BLaER1 (cell line): ENCODE results near the gene UNC13B.

ENCODE experiments used
- H3K27ac ChIP-seq: shearing (Covaris generic); formaldehyde crosslinking; 2 replicates; pipeline ENCODE4 v1.8.1; 2022
- H3K27me3 ChIP-seq: shearing (Covaris generic); formaldehyde crosslinking; 2 replicates; pipeline ENCODE4 v1.8.1; 2022
- H3K36me3 ChIP-seq: shearing (Covaris generic); formaldehyde crosslinking; 2 replicates; pipeline ENCODE4 v1.8.1; 2022
- H3K4me1 ChIP-seq: shearing (Covaris generic); formaldehyde crosslinking; 2 replicates; pipeline ENCODE4 v1.8.1; 2022
- H3K4me2 ChIP-seq: shearing (Covaris generic); formaldehyde crosslinking; 2 replicates; pipeline ENCODE4 v1.8.1; 2022
- H3K4me3 ChIP-seq: shearing (Covaris generic); formaldehyde crosslinking; 2 replicates; pipeline ENCODE4 v1.8.1; 2022
- H3K9ac ChIP-seq: shearing (Covaris generic); formaldehyde crosslinking; 2 replicates; pipeline ENCODE4 v1.8.1; 2022
- H3K9me3 ChIP-seq: shearing (Covaris generic); formaldehyde crosslinking; 2 replicates; pipeline ENCODE4 v1.8.1; 2022
- H4K20me1 ChIP-seq: shearing (Covaris generic); formaldehyde crosslinking; 2 replicates; pipeline ENCODE4 v1.8.1; 2022
- Cebpa-rat ChIP-seq: shearing (Covaris generic); IDR thresholded peaks from 2 replicates; pipeline ENCODE4 v1.8.1; 2022

Gene UNC13B

GRCh38 chr9:35161713-35162604 lies at the start of gene UNC13B:
TSS of gene UNC13B (plus strand) at chr9:35162009. CDS start at chr9:35162284, 275 bp downstream.
- peak within 1 kb of the TSS; percentile 92 for H3K4me2 ChIP-seq

DNA sequence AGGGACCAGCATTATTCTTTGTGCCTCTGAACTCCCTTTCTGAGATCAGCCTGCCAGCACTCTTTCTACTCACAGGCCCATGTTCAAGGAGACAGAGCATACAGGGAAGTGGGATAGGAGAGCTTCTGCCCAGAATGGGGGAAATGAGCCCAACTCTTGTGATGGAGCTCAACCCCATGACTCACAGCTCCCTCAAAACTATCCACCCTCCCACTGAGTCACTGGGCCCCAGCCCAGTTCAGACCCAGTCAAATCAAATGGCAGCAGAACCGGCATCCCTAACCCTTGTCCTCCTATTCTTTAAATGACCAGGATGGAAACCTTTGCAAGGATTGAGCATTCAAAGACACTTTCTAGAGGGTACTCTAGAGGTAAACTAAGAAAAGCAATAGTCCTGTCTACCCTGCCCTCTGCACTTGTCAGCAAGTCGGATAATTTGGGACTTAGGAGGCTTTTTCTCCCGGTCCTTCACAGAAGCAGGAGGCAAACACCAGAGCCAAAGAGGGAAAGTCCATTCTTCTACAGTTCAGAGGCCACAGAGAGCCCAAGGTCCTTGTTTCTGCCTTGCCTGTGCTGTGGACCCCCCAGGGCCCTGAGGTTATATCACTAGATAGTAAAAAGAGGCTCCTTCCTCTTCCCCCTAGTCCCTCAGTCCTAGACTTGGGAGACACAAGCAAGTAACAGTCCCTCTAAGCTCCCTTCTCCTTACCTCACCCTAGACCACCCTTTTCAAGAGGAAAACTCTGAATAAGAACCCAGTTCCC lies 49.4 kb upstream of the UNC13B start:
- Histone ChIP-seq H3K27ac (peak overlapping the region; percentile 70), H3K4me1 (peaks cover 56% of the 10 kb centered on the region), H4K20me1 (peaks cover 49% of the 10 kb centered on the region), H3K27me3 (no peaks in the 10 kb centered on the region), H3K36me3 (peaks cover 13% of the 10 kb centered on the region), H3K4me2 (peak overlapping the region; percentile 98), H3K9me3 (no peaks in the 10 kb centered on the region), H3K9ac (peak overlapping the region; percentile 69), H3K4me3 (peak overlapping the region; percentile 74; the same call in 1 of the 2 replicates)
- no peak for TF ChIP-seq Cebpa-rat

More at GRCh38 chr9:35161713-35162604, at the start of gene UNC13B:
- peaks cover 36% of the 10 kb centered on the region for H3K4me1 ChIP-seq
- H3K9ac ChIP-seq = peak within 1 kb of the TSS; percentile 73
- no peaks in the 10 kb centered on the region for H3K36me3 ChIP-seq
- H4K20me1 ChIP-seq = no peaks in the 10 kb centered on the region
- peaks cover 13% of the 10 kb centered on the region; the same call in 1 of the 2 replicates for H3K27me3 ChIP-seq
- no peak for TF ChIP-seq Cebpa-rat
- no peak within 1 kb of the TSS for H3K27ac ChIP-seq
- peak within 1 kb of the TSS; percentile 84 for H3K4me3 ChIP-seq
- peaks cover 11% of the 10 kb centered on the region; the same call in 1 of the 2 replicates for H3K9me3 ChIP-seq

DNA sequence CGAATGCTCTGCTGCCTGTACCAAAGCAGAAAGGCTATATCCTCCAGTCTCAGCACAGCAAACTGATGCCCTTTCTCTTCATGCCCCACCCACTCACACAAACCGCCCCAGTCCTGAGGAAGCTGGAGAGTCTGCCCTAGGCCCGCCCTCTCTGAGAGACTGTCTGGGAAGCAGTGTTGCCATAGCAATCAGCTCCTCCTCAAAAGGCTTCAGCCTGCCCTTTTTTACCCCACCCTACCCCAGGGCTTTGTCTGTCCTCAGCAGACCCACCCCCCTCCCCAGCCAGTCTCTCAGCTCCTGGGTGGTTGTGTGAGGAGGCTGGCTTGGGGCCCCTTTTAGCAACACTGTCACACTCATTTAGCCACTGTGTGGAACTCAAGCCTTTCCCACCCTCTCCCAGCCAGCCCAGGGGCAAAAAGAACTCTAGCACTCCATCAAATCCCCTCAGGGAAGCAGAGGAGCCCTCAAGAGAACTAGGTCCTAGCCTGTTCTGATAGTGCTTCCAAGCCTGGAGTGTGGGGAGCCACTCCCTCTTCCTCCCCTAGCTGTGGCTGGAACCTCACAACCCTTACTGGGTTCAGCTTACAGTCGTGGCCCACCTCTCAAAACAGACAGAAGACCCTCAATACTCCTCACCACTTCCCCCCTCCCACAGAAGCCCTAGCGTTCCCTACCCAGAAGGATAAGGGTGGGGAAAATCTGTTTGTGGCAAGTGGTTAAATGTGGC lies 47.5 kb upstream of the UNC13B start:
- Histone ChIP-seq H3K27ac (peak overlapping the region; percentile 95), H4K20me1 (peaks cover 37% of the 10 kb centered on the region), H3K27me3 (no peaks in the 10 kb centered on the region), H3K9me3 (no peaks in the 10 kb centered on the region), H3K4me1 (peaks cover 53% of the 10 kb centered on the region), H3K9ac (peak overlapping the region; percentile 80), H3K4me2 (peak overlapping the region; percentile 98), H3K36me3 (no peaks in the 10 kb centered on the region), H3K4me3 (peak overlapping the region; percentile 79)
- TF ChIP-seq Cebpa-rat = no peak

GRCh38 chr9:35114840-35115628 lies 46.8 kb upstream of the UNC13B start:
- Histone ChIP-seq H3K9me3 (no peaks in the 10 kb centered on the region), H3K4me2 (peak overlapping the region; percentile 98), H4K20me1 (peaks cover 29% of the 10 kb centered on the region), H3K9ac (peak overlapping the region; percentile 80), H3K4me3 (peak overlapping the region; percentile 79), H3K36me3 (no peaks in the 10 kb centered on the region), H3K27ac (peak overlapping the region; percentile 95), H3K27me3 (no peaks in the 10 kb centered on the region), H3K4me1 (peaks cover 45% of the 10 kb centered on the region)
- no peak for TF ChIP-seq Cebpa-rat

DNA sequence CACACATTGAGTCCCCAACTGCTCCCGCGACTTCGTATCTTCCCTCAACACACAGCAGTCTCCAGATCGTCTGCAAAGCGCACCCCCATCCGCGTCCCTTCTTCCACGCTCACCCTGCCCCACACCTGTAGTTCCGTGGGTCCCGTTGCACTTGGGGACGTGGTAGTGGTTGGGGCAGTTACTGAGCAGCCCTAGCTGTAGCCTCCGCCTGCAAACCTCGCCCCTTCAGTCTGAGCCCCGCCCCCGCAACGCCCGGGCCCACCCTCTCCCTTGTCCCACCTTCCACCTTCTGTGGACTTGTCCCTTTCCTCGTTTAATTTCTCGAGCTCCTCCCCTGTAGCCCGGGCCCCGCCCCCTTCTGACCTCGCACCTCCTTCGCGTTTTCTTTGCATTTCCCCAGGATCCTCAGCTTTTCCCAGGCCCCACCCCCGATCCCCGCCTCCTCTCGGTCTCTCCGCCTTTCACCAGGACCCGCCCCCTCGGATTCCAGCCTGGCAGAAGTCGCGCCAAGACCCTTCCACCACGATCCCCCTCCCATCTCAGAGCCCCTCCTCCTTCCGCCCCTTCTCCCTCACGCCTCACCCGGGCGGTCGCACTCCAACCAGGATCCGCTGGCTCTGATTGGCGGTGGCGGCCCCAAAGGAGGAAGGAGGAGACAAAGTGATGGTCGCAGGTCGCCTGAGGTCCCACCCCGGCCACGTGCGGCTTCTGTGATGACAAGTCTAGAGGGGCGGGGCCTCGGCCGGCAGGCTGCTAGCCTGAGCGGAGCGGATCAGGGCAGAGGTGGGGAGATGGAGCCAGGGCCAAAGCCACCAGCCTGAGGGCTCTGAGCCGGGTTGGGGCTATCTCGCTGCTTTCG lies 45.9 kb upstream of the UNC13B start, which contains the start of gene ATOSB:
Gene ATOSB, minus strand, starts transcription at position 183 of the 859 bp plus-strand sequence. CDS start 7,588 bp downstream, outside the sequence.
- peak within 1 kb of the TSS; percentile 98 for H3K4me2 ChIP-seq
- no peaks in the 10 kb centered on the region for H3K27me3 ChIP-seq
- peaks cover 21% of the 10 kb centered on the region for H4K20me1 ChIP-seq
- no peak for TF ChIP-seq Cebpa-rat
- H3K4me3 ChIP-seq = peak within 1 kb of the TSS; percentile 79
- no peaks in the 10 kb centered on the region for H3K9me3 ChIP-seq
- no peaks in the 10 kb centered on the region for H3K36me3 ChIP-seq
- H3K9ac ChIP-seq = peak within 1 kb of the TSS; percentile 80
- H3K4me1 ChIP-seq = peaks cover 36% of the 10 kb centered on the region
- H3K27ac ChIP-seq = peak within 1 kb of the TSS; percentile 95

DNA sequence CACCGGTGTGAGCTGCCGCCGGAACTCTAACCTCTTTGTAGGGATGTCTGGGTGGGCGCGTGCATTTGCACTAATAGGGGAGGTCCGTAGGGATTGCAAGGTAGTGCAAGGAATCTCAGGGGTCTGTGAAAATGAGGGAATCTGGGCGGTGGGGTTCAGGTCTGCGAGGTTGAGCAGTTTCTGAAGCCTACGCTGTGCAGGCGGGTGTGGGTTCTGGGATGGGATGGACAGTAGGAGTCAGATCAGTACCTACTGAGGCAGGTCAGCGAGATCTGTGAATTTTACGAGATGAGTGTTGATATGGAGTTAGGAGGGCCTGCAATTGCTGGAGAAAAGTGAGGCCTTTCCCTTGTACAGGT lies 45.3 kb upstream of the UNC13B start:
- peaks cover 33% of the 10 kb centered on the region for H3K4me1 ChIP-seq
- peak overlapping the region; percentile 98 for H3K4me2 ChIP-seq
- peak overlapping the region; percentile 63; the same call in 1 of the 2 replicates for H3K9ac ChIP-seq
- H4K20me1 ChIP-seq = peaks cover 16% of the 10 kb centered on the region; the same call in 1 of the 2 replicates
- TF ChIP-seq Cebpa-rat = no peak
- H3K27ac ChIP-seq = peak overlapping the region; percentile 46; the same call in 1 of the 2 replicates
- H3K36me3 ChIP-seq = no peaks in the 10 kb centered on the region
- peak overlapping the region; percentile 79 for H3K4me3 ChIP-seq
- no peaks in the 10 kb centered on the region for H3K27me3 ChIP-seq
- no peaks in the 10 kb centered on the region for H3K9me3 ChIP-seq

DNA sequence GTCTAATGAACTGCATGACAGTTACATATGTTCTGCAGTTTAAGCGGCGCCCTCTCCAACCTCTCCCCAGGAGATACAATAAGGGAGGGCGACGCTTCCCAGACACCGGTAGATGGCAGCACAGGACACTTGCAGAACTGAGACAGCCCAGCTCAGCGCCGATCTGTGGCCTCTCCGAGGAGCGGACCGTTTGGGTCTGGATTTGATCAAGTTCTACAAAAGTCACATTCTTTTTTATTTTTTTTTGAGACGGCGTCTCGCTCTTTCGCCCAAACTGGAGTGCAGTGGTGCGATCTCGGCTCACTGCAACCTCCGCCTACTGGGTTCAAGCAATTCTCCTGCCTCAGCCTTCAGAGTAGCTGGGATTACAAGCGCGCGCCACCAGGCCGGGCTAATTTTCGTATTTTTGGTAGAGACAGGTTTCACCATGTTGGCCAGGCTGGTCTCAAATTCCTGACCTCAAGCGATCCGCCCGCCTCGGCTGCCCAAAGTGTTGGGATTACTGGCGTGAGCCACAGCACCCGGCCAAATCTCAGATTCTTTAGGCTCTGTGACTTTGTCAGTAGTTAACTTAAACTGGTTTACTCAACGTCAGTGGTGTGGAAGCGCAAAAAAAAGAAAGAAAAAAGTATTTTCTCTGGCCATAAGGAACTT lies 44.8 kb upstream of the UNC13B start:
- peaks cover 13% of the 10 kb centered on the region; the same call in 1 of the 2 replicates for H4K20me1 ChIP-seq
- TF ChIP-seq Cebpa-rat = no peak
- H3K4me2 ChIP-seq = peak overlapping the region; percentile 98
- no peaks in the 10 kb centered on the region for H3K27me3 ChIP-seq
- peaks cover 29% of the 10 kb centered on the region for H3K4me1 ChIP-seq
- peak overlapping the region; percentile 79 for H3K4me3 ChIP-seq
- no peaks in the 10 kb centered on the region for H3K36me3 ChIP-seq
- H3K9me3 ChIP-seq = no peaks in the 10 kb centered on the region
- peak overlapping the region; percentile 63; the same call in 1 of the 2 replicates for H3K9ac ChIP-seq
- H3K27ac ChIP-seq = no peak overlapping the region
